Measurements from ENCODE around the gene KANK4.

DNA sequence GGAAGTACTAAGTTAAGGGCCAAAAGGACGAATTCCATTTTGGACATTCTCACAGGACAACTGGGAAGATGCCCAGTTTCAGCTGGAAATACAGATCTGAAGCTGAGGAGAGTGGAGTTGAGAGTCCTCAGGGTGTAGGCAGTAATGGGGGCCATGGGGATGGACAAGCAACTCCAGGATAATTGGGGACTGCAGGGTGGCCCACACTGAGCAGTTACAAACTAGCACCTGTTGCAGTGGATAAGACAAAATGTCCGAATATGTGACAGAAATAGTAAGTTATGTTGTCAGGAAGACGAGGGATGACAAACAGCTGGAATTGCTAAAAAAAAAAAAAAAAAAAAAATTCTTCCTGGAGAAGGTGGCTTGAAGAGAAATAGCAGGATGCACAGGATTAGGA is 34.6 kb upstream of the KANK4 start:
- TF ChIP-seq, protein P1, sequence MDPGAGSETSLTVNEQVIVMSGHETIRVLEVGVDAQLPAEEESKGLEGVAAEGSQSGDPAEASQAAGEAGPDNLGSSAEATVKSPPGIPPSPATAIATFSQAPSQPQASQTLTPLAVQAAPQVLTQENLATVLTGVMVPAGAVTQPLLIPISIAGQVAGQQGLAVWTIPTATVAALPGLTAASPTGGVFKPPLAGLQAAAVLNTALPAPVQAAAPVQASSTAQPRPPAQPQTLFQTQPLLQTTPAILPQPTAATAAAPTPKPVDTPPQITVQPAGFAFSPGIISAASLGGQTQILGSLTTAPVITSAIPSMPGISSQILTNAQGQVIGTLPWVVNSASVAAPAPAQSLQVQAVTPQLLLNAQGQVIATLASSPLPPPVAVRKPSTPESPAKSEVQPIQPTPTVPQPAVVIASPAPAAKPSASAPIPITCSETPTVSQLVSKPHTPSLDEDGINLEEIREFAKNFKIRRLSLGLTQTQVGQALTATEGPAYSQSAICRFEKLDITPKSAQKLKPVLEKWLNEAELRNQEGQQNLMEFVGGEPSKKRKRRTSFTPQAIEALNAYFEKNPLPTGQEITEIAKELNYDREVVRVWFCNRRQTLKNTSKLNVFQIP (CRISPR knock-in tag; IDR thresholded peaks at IDR 0.05; ENCODE audit: borderline replicate concordance, low read depth), result no peak
- TF ChIP-seq, protein P2, sequence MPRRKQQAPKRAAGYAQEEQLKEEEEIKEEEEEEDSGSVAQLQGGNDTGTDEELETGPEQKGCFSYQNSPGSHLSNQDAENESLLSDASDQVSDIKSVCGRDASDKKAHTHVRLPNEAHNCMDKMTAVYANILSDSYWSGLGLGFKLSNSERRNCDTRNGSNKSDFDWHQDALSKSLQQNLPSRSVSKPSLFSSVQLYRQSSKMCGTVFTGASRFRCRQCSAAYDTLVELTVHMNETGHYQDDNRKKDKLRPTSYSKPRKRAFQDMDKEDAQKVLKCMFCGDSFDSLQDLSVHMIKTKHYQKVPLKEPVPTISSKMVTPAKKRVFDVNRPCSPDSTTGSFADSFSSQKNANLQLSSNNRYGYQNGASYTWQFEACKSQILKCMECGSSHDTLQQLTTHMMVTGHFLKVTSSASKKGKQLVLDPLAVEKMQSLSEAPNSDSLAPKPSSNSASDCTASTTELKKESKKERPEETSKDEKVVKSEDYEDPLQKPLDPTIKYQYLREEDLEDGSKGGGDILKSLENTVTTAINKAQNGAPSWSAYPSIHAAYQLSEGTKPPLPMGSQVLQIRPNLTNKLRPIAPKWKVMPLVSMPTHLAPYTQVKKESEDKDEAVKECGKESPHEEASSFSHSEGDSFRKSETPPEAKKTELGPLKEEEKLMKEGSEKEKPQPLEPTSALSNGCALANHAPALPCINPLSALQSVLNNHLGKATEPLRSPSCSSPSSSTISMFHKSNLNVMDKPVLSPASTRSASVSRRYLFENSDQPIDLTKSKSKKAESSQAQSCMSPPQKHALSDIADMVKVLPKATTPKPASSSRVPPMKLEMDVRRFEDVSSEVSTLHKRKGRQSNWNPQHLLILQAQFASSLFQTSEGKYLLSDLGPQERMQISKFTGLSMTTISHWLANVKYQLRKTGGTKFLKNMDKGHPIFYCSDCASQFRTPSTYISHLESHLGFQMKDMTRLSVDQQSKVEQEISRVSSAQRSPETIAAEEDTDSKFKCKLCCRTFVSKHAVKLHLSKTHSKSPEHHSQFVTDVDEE (CRISPR knock-in tag; IDR thresholded peaks at IDR 0.05), result no peak
- TF ChIP-seq, protein P3, sequence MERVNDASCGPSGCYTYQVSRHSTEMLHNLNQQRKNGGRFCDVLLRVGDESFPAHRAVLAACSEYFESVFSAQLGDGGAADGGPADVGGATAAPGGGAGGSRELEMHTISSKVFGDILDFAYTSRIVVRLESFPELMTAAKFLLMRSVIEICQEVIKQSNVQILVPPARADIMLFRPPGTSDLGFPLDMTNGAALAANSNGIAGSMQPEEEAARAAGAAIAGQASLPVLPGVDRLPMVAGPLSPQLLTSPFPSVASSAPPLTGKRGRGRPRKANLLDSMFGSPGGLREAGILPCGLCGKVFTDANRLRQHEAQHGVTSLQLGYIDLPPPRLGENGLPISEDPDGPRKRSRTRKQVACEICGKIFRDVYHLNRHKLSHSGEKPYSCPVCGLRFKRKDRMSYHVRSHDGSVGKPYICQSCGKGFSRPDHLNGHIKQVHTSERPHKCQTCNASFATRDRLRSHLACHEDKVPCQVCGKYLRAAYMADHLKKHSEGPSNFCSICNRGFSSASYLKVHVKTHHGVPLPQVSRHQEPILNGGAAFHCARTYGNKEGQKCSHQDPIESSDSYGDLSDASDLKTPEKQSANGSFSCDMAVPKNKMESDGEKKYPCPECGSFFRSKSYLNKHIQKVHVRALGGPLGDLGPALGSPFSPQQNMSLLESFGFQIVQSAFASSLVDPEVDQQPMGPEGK (CRISPR knock-in tag; IDR thresholded peaks at IDR 0.05; ENCODE audit: borderline replicate concordance), result no peak
- TF ChIP-seq ZFP3 (CRISPR knock-in tag; IDR thresholded peaks at IDR 0.05) (no peak), RARB (CRISPR knock-in tag; IDR thresholded peaks at IDR 0.05) (no peak), TCF4 (CRISPR knock-in tag; IDR thresholded peaks at IDR 0.05; ENCODE audit: borderline replicate concordance) (no peak), ISL1 (CRISPR knock-in tag; IDR thresholded peaks at IDR 0.05) (no peak), ZFP30 (CRISPR knock-in tag; IDR thresholded peaks at IDR 0.05) (no peak), ESRRG (CRISPR knock-in tag; IDR thresholded peaks at IDR 0.05) (no peak)
- TF ChIP-seq, protein P4, sequence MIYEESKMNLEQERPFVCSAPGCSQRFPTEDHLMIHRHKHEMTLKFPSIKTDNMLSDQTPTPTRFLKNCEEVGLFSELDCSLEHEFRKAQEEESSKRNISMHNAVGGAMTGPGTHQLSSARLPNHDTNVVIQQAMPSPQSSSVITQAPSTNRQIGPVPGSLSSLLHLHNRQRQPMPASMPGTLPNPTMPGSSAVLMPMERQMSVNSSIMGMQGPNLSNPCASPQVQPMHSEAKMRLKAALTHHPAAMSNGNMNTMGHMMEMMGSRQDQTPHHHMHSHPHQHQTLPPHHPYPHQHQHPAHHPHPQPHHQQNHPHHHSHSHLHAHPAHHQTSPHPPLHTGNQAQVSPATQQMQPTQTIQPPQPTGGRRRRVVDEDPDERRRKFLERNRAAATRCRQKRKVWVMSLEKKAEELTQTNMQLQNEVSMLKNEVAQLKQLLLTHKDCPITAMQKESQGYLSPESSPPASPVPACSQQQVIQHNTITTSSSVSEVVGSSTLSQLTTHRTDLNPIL (CRISPR knock-in tag; IDR thresholded peaks at IDR 0.05; ENCODE audit: low read depth), result no peak
